ENCODE results near the gene OR8G5. TPM values are rescaled to one million over a fixed set of nuclear protein-coding genes. Genes with fewer than 3 reads are reported as not detected.

The OR8G5 gene
- total RNA-seq, 2 experiments from 2014 or later = not detected

DNA sequence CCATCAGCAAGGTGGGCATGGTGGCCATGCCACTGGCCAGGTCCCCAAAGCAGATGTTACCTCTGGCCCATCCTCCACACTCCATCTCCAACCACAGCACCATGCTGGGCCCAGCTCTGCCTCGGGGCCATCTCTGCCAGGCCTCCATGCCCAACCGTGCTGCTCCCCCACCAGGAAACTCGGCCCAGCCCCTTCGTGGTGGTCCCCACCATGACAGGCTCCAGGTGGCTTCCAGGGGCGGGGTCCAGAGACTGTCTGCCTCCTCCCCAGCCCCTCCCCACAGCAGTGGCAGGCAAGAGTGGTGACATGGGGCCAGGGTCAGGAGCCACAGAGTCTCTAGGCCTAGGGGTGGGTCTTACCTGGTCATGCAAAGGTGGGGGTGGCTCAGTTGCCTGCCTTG lies 45.8 kb upstream of the OR8G5 start:
- Histone ChIP-seq H3K4me1 (ENCODE audit: insufficient read depth, low read length) (no peaks in the 10 kb centered on the region), H3K9me3 (ENCODE audit: control insufficient read depth in 1 of 2, insufficient read depth in 1 of 2, low read length in 2 of 2) (no peaks in the 10 kb centered on the region), H3K27ac (ENCODE audit: low read depth in 1 of 2, low read length in 2 of 2) (no peak overlapping the region), H3K4me3 (ENCODE audit: low read length) (no peak overlapping the region), H3K27me3 (ENCODE audit: control insufficient read depth in 1 of 2, insufficient read depth in 2 of 2, low read length in 2 of 2) (peaks cover 0 to 2% of the 10 kb centered on the region in 2 experiments), H3K36me3 (ENCODE audit: insufficient read depth, low read length) (no peaks in the 10 kb centered on the region)
- H3K27ac Mint-ChIP-seq = no peak overlapping the region
- no peaks in the 10 kb centered on the region for H3K9me3 Mint-ChIP-seq
- CTCF ChIA-PET = no interaction called here
- H3K4me3 Mint-ChIP-seq = no peak overlapping the region
- POLR2A ChIA-PET = no interaction called here
- DNase-seq = no peak
- no peak for ATAC-seq (ENCODE audit: poor library complexity)
- H3K27me3 Mint-ChIP-seq = no peaks in the 10 kb centered on the region
- TF ChIP-seq, protein P1, sequence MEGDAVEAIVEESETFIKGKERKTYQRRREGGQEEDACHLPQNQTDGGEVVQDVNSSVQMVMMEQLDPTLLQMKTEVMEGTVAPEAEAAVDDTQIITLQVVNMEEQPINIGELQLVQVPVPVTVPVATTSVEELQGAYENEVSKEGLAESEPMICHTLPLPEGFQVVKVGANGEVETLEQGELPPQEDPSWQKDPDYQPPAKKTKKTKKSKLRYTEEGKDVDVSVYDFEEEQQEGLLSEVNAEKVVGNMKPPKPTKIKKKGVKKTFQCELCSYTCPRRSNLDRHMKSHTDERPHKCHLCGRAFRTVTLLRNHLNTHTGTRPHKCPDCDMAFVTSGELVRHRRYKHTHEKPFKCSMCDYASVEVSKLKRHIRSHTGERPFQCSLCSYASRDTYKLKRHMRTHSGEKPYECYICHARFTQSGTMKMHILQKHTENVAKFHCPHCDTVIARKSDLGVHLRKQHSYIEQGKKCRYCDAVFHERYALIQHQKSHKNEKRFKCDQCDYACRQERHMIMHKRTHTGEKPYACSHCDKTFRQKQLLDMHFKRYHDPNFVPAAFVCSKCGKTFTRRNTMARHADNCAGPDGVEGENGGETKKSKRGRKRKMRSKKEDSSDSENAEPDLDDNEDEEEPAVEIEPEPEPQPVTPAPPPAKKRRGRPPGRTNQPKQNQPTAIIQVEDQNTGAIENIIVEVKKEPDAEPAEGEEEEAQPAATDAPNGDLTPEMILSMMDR (IDR thresholded peaks at IDR 0.05) = no peak
- no peaks in the 10 kb centered on the region for H3K36me3 Mint-ChIP-seq (ENCODE audit: low read depth)
- no peaks in the 10 kb centered on the region for H3K4me1 Mint-ChIP-seq (ENCODE audit: low read depth)
- intact Hi-C loops (cut with DNase I, micrococcal nuclease) = no loop called here

DNA sequence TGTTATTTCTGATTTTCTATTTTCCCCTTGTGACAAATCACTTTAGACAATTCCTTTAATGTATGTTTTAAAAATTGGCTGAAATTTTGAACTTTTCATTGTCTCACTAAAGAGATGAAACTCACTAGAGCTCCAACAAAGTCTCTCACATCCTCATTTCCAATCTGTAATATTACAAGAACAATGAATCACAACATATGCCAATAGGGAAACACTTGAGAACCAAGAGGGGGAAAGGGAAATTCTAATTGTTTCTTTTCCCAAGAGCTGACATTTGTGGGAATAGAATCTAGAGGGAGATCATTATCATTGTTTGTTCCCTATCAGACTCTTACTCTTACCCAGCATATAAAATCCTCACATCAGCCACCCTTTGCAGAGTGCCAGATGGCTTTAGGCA lies 44.9 kb upstream of the OR8G5 start:
- ChIA-PET POLR2A (no interaction called here), CTCF (no interaction called here)
- intact Hi-C loops (cut with DNase I, micrococcal nuclease) = no loop called here
- Mint-ChIP-seq H3K9me3 (no peaks in the 10 kb centered on the region), H3K27me3 (no peaks in the 10 kb centered on the region), H3K36me3 (ENCODE audit: low read depth) (no peaks in the 10 kb centered on the region), H3K4me1 (ENCODE audit: low read depth) (no peaks in the 10 kb centered on the region), H3K4me3 (no peak overlapping the region), H3K27ac (no peak overlapping the region)
- ATAC-seq (ENCODE audit: poor library complexity) = no peak
- Histone ChIP-seq H3K9me3 (ENCODE audit: control insufficient read depth in 1 of 2, insufficient read depth in 1 of 2, low read length in 2 of 2) (no peaks in the 10 kb centered on the region), H3K36me3 (ENCODE audit: insufficient read depth, low read length) (no peaks in the 10 kb centered on the region), H3K27ac (ENCODE audit: low read depth in 1 of 2, low read length in 2 of 2) (no peak overlapping the region), H3K4me3 (ENCODE audit: low read length) (no peak overlapping the region), H3K4me1 (ENCODE audit: insufficient read depth, low read length) (no peaks in the 10 kb centered on the region), H3K27me3 (ENCODE audit: control insufficient read depth in 1 of 2, insufficient read depth in 2 of 2, low read length in 2 of 2) (peaks cover 0 to 2% of the 10 kb centered on the region in 2 experiments)
- DNase-seq = no peak
- TF ChIP-seq, protein P1 (IDR thresholded peaks at IDR 0.05) = no peak

DNA sequence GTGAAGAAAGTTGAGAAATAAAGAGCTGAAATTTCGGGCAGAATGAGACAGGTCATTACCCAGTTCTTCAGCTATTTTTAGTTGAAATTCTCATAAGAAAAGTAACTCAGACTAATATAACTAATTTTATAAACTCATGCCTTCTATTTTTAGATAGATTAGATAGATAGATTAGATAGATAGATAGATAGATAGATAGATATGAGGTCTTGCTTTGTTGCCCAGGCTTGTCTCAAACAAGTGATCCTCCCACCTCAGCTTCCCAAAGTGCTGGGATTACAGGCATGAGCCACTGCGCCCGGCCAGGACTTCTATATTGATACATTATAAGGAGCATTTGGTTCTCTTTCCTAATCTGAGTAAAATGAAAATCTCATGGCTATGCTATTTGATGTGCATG lies 42.1 kb upstream of the OR8G5 start:
- ChIA-PET POLR2A (no interaction called here), CTCF (no interaction called here)
- no peaks in the 10 kb centered on the region for H3K9me3 Mint-ChIP-seq
- no peak overlapping the region for H3K4me3 Mint-ChIP-seq
- no peak overlapping the region for H3K27ac Mint-ChIP-seq
- no peaks in the 10 kb centered on the region for H3K36me3 ChIP-seq (ENCODE audit: insufficient read depth, low read length)
- peaks cover 0 to 2% of the 10 kb centered on the region in 2 experiments for H3K27me3 ChIP-seq (ENCODE audit: control insufficient read depth in 1 of 2, insufficient read depth in 2 of 2, low read length in 2 of 2)
- intact Hi-C loops (cut with DNase I, micrococcal nuclease) = no loop called here
- DNase-seq = no peak
- no peak for ATAC-seq (ENCODE audit: poor library complexity)
- H3K9me3 ChIP-seq (ENCODE audit: control insufficient read depth in 1 of 2, insufficient read depth in 1 of 2, low read length in 2 of 2) = no peaks in the 10 kb centered on the region
- no peak overlapping the region for H3K4me3 ChIP-seq (ENCODE audit: low read length)
- no peaks in the 10 kb centered on the region for H3K27me3 Mint-ChIP-seq
- no peak overlapping the region for H3K27ac ChIP-seq (ENCODE audit: low read depth in 1 of 2, low read length in 2 of 2)
- H3K4me1 Mint-ChIP-seq (ENCODE audit: low read depth) = no peaks in the 10 kb centered on the region
- no peaks in the 10 kb centered on the region for H3K4me1 ChIP-seq (ENCODE audit: insufficient read depth, low read length)
- no peaks in the 10 kb centered on the region for H3K36me3 Mint-ChIP-seq (ENCODE audit: low read depth)
- TF ChIP-seq, protein P1 (IDR thresholded peaks at IDR 0.05) = no peak
